GM21515 (cell line): Measurements from ENCODE around the gene CPSF4L.
A peak's percentile ranks its signal among the peaks of the same experiment; 100 is the strongest.
"Not testable (repeated sequence)": the region's sequence is repeated elsewhere in the genome, so short reads cannot be mapped to it uniquely, and the experiment has no call there.

Experiments used
- ATAC-seq: cut with Tn5 transposase; IDR thresholded peaks from one replicate; pipeline ENCODE4 v1.9.1; 2021; ENCODE audit not compliant: unreplicated experiment

The CPSF4L gene, protein sequence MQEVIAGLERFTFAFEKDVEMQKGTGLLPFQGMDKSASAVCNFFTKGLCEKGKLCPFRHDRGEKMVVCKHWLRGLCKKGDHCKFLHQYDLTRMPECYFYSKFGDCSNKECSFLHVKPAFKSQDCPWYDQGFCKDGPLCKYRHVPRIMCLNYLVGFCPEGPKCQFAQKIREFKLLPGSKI

GRCh38 chr17:73261617-73261951 lies at the start of gene CPSF4L:
CPSF4L (minus strand) TSS chr17:73261880; CDS start chr17:73261818, 62 bp downstream.
- ATAC-seq, result no peak

DNA sequence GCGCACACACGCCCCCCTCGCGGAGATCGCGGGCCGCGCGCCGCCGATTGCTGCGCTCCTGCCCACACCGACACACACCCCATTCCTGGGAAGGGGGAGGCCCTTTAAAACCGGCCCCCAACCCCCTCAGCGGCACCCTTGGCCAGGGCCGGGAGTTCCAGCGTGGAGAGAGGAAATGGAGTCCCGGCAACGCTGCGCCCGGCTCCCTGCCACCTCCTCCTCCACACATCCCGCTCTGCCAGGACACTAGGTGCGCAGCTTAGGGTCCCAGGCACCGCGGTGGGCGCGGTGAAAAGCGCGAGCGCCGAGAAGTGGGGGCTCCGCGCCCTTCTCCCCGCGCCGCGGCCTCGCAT lies 49.7 kb upstream of the CPSF4L start:
- peak; percentile 9 for ATAC-seq

DNA sequence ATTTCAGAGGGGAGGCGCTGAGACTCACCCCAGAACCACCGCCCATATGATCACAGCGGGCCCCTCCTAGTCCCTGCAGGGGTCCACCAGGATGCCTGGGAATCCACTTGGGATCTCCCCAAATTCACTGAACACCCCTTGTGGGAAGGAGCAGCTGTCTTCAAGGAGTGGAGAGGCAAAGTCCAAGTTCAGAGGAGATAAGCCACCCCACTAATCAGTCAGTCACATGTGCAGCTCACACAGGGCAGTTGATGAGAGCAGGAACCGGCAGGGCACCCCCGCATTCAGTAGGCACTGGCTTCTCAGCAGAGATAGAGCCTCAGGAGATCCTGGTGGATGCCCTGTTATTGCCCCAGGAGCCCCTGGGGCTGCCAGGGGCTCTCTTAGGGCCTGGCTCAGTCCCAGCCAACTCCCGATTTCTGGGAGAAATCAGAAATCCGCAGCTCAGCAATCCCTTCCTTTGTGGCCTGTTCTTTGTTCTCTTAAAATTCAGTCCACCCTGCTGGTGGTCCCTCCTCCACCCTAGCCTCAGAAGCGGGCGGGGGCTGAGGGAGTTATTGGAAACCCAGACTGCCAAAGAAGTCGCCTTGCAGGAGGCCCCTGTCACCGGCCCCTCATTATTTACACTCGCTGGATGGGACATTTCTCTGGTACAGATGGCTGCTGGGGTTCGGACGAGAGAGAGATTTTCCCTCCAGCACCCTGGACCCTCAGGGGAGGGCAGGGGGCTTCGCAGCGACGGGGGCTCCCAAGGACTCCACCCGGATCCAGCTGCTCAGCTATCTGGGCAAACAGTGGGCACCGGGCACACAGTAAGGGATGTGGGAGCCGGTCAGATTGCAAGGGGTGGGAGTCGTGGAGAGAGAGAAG lies 48.3 kb upstream of the CPSF4L start:
- no peak for ATAC-seq

GRCh38 chr17:73308959-73309358 lies 47.3 kb upstream of the CPSF4L start:
- ATAC-seq, result not testable (repeated sequence)

DNA sequence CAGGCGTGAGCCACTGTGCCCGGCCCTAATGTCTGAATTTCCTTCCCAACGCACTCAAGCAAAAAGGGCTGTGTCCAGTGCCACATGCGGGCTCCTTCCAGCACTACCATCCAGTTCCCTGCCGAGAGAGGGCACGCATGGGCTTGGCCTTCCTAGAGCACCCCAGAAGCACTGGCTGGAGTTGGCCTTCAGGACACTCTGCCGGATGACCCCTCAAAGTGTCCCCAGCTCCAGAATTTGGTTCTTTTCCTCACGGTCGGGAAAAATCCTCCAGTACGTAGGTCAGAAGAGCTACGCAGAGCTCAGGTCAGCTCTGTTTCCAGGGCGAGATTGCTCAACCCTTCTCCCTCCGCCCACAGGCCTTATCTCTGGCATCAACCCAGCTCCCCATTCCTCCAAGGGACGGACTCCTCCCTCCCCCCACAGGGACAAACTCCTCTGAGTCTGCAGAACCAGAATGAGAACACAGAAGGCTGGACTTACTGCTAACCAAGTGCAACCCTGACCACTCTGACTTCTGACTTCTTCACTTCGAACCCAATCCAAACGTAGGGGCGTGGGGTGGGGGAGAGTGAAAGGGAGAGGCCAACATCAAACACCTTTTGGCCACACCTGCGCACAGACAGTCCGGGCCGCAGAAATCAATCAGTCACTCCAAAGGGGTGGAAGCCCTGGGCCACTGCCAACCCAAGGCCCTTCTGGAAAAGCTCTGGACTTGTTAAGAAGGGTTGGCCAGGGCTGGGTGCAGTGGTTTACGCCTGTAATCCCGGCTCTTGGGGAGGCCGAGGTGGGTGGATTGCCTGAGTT lies 46.5 kb upstream of the CPSF4L start:
- no peak for ATAC-seq

GRCh38 chr17:73307130-73307529 lies 45.5 kb upstream of the CPSF4L start:
- ATAC-seq, result no peak

- no peak for ATAC-seq
These were observed 44.5 kb upstream of the CPSF4L start for GRCh38 chr17:73305845-73306836.

GRCh38 chr17:73304971-73305812 lies 43.5 kb upstream of the CPSF4L start:
- no peak for ATAC-seq

DNA sequence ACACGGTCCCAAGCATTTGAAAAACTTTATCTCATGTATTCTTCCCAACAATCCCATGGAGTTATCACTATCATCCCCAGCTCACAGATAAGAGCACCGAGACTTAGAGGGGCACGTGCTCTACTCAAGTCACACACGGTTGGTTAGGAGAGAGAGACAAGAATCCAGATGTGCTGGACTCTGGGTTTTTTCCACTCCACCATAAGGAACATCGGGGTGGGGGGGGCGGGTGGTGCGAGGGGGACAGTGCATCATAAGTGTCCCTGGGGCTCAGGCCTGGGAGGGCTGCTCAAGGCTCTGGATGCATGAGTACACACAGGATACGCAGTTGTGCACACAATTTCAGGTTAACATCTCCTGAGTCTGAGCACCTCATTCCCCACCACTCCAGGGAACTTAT lies 42.8 kb upstream of the CPSF4L start:
- ATAC-seq, result no peak

GRCh38 chr17:73302189-73302588 lies 40.5 kb upstream of the CPSF4L start:
- no peak for ATAC-seq

DNA sequence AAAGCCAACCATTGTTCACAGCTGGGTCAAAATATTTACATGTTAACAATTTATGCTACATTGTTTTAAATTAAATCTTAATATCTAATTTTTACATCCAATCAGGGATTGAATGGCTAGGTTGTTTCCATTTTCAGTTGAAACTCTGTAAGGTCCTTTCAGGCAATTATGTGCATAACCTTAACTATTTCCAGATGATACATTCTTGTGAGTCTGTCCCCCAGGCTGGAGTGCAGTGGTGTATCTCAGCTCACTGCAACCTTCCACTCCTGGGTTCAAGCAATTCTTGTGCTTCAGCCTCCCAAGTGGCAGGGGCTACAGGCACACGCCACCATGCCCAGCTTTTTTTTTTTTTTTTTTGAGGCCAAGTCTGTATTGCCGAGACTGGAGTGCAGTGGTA lies 39.7 kb upstream of the CPSF4L start:
- no peak for ATAC-seq

GRCh38 chr17:73300392-73300791 lies 38.7 kb upstream of the CPSF4L start:
- ATAC-seq, result no peak

DNA sequence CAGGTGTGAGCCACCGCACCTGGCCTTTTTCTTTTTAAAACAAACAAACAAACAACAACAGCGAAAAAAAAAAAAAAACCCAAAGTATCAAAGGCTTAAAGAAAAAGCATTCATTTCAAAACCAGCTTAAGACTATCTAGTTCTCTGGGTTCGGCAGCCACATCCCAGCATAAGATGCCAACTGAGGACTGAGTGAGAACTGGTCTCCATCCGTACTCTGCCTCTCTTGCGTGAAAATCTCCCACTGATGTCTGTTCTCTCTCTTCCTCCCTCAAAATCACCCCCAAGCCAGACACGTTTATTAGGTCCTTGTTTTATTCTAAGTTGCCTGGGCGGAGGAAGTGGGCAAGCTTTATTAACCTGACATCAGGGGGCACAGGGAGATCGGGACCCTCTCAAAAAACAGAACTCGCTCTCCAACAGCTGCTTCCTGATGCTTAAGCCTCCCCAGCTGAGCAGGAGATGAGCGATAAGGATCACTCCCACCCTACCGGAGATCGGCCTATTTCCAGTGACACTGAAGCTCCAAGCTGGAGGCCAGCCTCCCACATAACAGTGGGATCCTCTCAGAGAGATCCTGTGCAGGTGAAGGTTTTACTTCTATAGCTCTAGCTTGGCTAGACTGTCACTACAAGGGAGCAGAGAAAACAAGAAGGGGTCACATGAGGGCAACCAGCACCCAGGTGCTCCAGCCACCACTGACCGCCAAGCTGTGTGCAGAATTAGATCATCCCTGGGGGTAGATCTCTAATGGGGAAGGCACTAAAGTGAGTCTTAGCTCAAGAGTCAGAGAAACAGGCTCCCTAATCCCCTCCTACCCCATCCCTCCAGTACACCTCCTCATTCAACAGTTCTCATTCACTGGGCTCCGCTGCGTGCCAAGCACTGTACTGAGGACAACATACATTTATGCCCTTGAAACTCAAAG lies 36.5 kb upstream of the CPSF4L start:
- peak; percentile 64 for ATAC-seq

GRCh38 chr17:73293480-73293911 lies 31.8 kb upstream of the CPSF4L start:
- no peak for ATAC-seq

GRCh38 chr17:73293031-73293430 lies 31.4 kb upstream of the CPSF4L start:
- ATAC-seq, result no peak

GRCh38 chr17:73292031-73292531 lies 30.4 kb upstream of the CPSF4L start:
- no peak for ATAC-seq

DNA sequence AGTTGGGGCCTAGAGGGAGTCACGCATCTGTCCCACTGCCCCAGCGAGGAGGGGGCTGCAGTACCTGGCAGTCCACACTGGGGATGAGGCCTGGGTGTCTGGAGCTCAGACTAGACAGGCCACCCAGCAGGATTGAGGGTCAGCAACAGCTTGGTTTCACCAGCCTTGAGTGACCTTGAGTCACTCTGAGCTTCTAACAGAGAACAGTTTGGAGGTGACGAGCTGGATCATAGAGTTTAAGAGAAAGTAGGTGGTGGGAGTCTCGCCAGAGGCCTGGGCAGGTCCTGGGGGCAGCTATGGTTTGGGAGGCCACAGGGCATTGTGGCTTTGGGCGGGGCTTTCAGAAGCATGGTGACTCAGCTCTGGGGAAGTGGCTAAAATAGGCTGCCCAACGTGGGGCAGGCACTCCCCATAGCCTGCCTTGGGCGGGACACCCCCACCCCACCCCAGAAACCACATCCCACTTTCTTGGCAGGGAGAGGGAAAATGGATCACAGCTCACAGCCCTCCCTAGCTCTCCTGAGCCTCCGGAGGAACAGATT lies 29.7 kb upstream of the CPSF4L start:
- ATAC-seq, result peak; percentile 83
